Measurements from ENCODE around the gene SPEG. TPM values are rescaled to one million over a fixed set of nuclear protein-coding genes. Genes with fewer than 3 reads are reported as not detected.

SPEG gene
- total RNA-seq, 3 donors from 2014 or later (not counting 1 experiment from before 2014, with no cell fraction given): 0.35 to 1.5 (median 1.2) TPM

DNA sequence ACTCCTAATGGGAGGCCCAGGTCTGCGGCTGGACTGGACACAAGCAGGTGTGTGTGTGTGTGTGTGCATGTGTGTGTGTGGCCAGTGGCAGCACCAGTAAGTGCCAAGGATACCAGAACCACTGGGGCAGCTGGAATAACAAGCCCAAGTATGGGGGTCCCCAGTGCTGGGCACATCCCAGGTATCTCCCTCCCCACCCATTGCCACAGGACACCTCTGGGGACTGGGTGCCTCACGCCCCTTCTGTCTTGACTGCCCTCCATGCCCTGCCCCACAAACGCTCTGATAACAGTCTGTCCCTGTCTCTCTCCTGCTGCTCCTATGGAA, 9.0 kb downstream of the SPEG start:
- no peaks in the 10 kb centered on the region for H3K9me3 Mint-ChIP-seq
- Histone ChIP-seq H3K36me3 (ENCODE audit: control insufficient read depth, insufficient read depth, low read length) (no peaks in the 10 kb centered on the region), H3K4me1 (ENCODE audit: control insufficient read depth, insufficient read depth, low read length) (peaks cover 9% of the 10 kb centered on the region), H3K4me3 (ENCODE audit: low read length) (no peak overlapping the region), H3K27me3 (ENCODE audit: control insufficient read depth, insufficient read depth, low read length) (peaks cover 20% of the 10 kb centered on the region), H3K9me3 (ENCODE audit: control insufficient read depth, insufficient read depth, low read length) (no peaks in the 10 kb centered on the region), H3K27ac (ENCODE audit: low read length) (no peak overlapping the region)
- no peak for DNase-seq
- H3K36me3 Mint-ChIP-seq: no peaks in the 10 kb centered on the region
- H3K4me1 Mint-ChIP-seq: peaks cover 14 to 19% of the 10 kb centered on the region in 2 donors
- intact Hi-C loops (cut with micrococcal nuclease): no loop called here
- no peak for ATAC-seq
- no peak overlapping the region for H3K4me3 Mint-ChIP-seq
- TF ChIP-seq, protein P1, sequence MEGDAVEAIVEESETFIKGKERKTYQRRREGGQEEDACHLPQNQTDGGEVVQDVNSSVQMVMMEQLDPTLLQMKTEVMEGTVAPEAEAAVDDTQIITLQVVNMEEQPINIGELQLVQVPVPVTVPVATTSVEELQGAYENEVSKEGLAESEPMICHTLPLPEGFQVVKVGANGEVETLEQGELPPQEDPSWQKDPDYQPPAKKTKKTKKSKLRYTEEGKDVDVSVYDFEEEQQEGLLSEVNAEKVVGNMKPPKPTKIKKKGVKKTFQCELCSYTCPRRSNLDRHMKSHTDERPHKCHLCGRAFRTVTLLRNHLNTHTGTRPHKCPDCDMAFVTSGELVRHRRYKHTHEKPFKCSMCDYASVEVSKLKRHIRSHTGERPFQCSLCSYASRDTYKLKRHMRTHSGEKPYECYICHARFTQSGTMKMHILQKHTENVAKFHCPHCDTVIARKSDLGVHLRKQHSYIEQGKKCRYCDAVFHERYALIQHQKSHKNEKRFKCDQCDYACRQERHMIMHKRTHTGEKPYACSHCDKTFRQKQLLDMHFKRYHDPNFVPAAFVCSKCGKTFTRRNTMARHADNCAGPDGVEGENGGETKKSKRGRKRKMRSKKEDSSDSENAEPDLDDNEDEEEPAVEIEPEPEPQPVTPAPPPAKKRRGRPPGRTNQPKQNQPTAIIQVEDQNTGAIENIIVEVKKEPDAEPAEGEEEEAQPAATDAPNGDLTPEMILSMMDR (IDR thresholded peaks at IDR 0.05): no peak
- no peak overlapping the region for H3K27ac Mint-ChIP-seq
- H3K27me3 Mint-ChIP-seq (ENCODE audit: low read depth in 2 of 2): peaks cover 23 to 49% of the 10 kb centered on the region in 2 donors
- WGBS (ENCODE audit: insufficient coverage): 93% methylated on average over 3 of the region's 3 CpGs

DNA sequence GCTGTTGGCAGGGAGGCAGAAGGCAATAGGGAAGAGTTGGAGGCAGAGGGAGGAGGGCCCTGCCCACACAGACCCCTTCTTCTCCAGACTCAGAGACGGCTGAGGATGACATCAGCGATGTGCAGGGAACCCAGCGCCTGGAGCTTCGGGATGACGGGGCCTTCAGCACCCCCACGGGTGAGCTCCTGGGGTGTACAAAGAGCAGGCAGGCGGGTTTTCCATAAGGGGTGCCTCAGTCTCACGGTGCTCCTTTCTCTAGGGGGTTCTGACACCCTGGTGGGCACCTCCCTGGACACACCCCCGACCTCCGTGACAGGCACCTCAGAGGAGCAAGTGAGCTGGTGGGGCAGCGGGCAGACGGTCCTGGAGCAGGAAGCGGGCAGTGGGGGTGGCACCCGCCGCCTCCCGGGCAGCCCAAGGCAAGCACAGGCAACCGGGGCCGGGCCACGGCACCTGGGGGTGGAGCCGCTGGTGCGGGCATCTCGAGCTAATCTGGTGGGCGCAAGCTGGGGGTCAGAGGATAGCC, 10.0 kb downstream of the SPEG start:
- H3K4me1 ChIP-seq (ENCODE audit: control insufficient read depth, insufficient read depth, low read length): peaks cover 9% of the 10 kb centered on the region
- H3K9me3 Mint-ChIP-seq: no peaks in the 10 kb centered on the region
- WGBS (ENCODE audit: insufficient coverage): 88% methylated on average over 23 of the region's 23 CpGs
- H3K27me3 ChIP-seq (ENCODE audit: control insufficient read depth, insufficient read depth, low read length): peaks cover 22% of the 10 kb centered on the region
- no peaks in the 10 kb centered on the region for H3K36me3 Mint-ChIP-seq
- peaks cover 14 to 19% of the 10 kb centered on the region in 2 donors for H3K4me1 Mint-ChIP-seq
- no peak overlapping the region for H3K4me3 ChIP-seq (ENCODE audit: low read length)
- no peak overlapping the region for H3K27ac ChIP-seq (ENCODE audit: low read length)
- intact Hi-C loops (cut with micrococcal nuclease): no loop called here
- no peak for ATAC-seq
- H3K9me3 ChIP-seq (ENCODE audit: control insufficient read depth, insufficient read depth, low read length): no peaks in the 10 kb centered on the region
- H3K36me3 ChIP-seq (ENCODE audit: control insufficient read depth, insufficient read depth, low read length): no peaks in the 10 kb centered on the region
- no peak overlapping the region for H3K27ac Mint-ChIP-seq
- H3K27me3 Mint-ChIP-seq (ENCODE audit: low read depth in 2 of 2): peaks cover 29 to 55% of the 10 kb centered on the region in 2 donors
- DNase-seq: no peak
- H3K4me3 Mint-ChIP-seq: no peak overlapping the region
- TF ChIP-seq, protein P1 (IDR thresholded peaks at IDR 0.05): no peak

DNA sequence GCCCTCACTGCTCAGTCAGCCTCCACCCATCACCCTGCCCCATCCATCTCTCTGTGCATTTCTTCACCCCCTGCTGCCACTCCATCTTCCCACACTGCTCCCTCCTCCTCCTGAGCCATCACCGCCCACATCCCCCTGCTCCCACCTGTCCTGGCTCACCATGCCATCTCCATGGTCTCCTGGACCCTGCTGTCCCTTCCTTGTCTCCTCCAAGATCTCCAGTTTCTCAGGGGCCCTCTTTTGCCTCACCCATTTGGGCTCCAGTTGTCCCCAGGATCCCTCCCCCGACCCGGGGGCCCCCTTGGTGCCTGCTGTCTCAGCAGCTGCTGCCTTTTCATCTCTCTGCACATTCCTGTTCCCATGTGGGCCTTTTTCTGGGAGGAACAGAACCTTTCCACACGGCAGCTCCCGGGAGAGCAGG, 10.6 kb downstream of the SPEG start:
- ATAC-seq: no peak
- Mint-ChIP-seq H3K9me3 (no peaks in the 10 kb centered on the region), H3K27me3 (ENCODE audit: low read depth in 2 of 2) (peaks cover 35 to 56% of the 10 kb centered on the region in 2 donors), H3K4me3 (no peak overlapping the region), H3K4me1 (peaks cover 14 to 19% of the 10 kb centered on the region in 2 donors), H3K36me3 (no peaks in the 10 kb centered on the region), H3K27ac (no peak overlapping the region)
- no peak for DNase-seq
- TF ChIP-seq, protein P1 (IDR thresholded peaks at IDR 0.05): no peak
- intact Hi-C loops (cut with micrococcal nuclease): no loop called here
- Histone ChIP-seq H3K27ac (ENCODE audit: low read length) (no peak overlapping the region), H3K36me3 (ENCODE audit: control insufficient read depth, insufficient read depth, low read length) (no peaks in the 10 kb centered on the region), H3K4me3 (ENCODE audit: low read length) (no peak overlapping the region), H3K4me1 (ENCODE audit: control insufficient read depth, insufficient read depth, low read length) (peaks cover 9% of the 10 kb centered on the region), H3K9me3 (ENCODE audit: control insufficient read depth, insufficient read depth, low read length) (no peaks in the 10 kb centered on the region), H3K27me3 (ENCODE audit: control insufficient read depth, insufficient read depth, low read length) (peaks cover 23% of the 10 kb centered on the region)
- 78% methylated on average over 5 of the region's 5 CpGs for WGBS (ENCODE audit: insufficient coverage)

DNA sequence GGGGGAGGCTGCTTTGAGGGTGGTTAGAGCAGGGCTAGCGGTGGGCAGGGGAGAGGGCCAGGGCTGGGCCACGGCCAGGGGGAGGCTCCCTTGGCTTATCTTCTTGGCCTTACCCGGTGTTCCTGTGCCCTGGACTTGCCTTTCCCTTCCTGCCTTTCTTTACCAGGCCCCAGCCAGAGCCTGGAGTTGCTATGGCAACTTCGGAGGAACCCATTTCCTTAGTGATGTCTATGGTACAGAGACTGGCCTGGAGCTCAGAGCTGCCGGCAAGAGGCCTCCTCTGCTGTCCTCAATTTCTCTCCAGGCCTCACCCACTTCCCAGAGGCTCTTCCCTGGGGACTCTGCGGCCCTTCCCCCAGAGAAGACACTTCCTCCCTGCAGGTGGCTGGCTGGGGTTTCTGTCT, 11.5 kb downstream of the SPEG start:
- Mint-ChIP-seq H3K9me3 (no peaks in the 10 kb centered on the region), H3K36me3 (no peaks in the 10 kb centered on the region), H3K4me1 (peaks cover 10 to 15% of the 10 kb centered on the region in 2 donors), H3K27me3 (ENCODE audit: low read depth in 2 of 2) (peaks cover 35 to 54% of the 10 kb centered on the region in 2 donors), H3K27ac (no peak overlapping the region), H3K4me3 (no peak overlapping the region)
- Histone ChIP-seq H3K36me3 (ENCODE audit: control insufficient read depth, insufficient read depth, low read length) (no peaks in the 10 kb centered on the region), H3K27ac (ENCODE audit: low read length) (no peak overlapping the region), H3K9me3 (ENCODE audit: control insufficient read depth, insufficient read depth, low read length) (no peaks in the 10 kb centered on the region), H3K4me1 (ENCODE audit: control insufficient read depth, insufficient read depth, low read length) (peaks cover 9% of the 10 kb centered on the region), H3K4me3 (ENCODE audit: low read length) (no peak overlapping the region), H3K27me3 (ENCODE audit: control insufficient read depth, insufficient read depth, low read length) (peaks cover 21% of the 10 kb centered on the region)
- intact Hi-C loops (cut with micrococcal nuclease): no loop called here
- WGBS (ENCODE audit: insufficient coverage): 54% methylated on average over 6 of the region's 6 CpGs
- no peak for DNase-seq
- ATAC-seq: no peak
- TF ChIP-seq, protein P1 (IDR thresholded peaks at IDR 0.05): no peak
